ENCODE measurements around the gene ARR3.

Gene ARR3

GRCh38 chrX:70268034-70268433 lies at the start of gene ARR3:
Gene ARR3 (plus strand): TSS chrX:70268334. CDS start chrX:70269386, 1,052 bp downstream.
- ChIA-PET POLR2A (no interaction called here), CTCF (no interaction called here)
- TF ChIP-seq, protein P1, sequence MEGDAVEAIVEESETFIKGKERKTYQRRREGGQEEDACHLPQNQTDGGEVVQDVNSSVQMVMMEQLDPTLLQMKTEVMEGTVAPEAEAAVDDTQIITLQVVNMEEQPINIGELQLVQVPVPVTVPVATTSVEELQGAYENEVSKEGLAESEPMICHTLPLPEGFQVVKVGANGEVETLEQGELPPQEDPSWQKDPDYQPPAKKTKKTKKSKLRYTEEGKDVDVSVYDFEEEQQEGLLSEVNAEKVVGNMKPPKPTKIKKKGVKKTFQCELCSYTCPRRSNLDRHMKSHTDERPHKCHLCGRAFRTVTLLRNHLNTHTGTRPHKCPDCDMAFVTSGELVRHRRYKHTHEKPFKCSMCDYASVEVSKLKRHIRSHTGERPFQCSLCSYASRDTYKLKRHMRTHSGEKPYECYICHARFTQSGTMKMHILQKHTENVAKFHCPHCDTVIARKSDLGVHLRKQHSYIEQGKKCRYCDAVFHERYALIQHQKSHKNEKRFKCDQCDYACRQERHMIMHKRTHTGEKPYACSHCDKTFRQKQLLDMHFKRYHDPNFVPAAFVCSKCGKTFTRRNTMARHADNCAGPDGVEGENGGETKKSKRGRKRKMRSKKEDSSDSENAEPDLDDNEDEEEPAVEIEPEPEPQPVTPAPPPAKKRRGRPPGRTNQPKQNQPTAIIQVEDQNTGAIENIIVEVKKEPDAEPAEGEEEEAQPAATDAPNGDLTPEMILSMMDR (IDR thresholded peaks at IDR 0.05; ENCODE audit: insufficient read depth, low read length, missing control alignments) = no peak
- H3K4me3 ChIP-seq (ENCODE audit: low read depth, low read length) = no peak within 1 kb of the TSS
- no peak for DNase-seq (ENCODE audit: low read depth, low spot score)

DNA sequence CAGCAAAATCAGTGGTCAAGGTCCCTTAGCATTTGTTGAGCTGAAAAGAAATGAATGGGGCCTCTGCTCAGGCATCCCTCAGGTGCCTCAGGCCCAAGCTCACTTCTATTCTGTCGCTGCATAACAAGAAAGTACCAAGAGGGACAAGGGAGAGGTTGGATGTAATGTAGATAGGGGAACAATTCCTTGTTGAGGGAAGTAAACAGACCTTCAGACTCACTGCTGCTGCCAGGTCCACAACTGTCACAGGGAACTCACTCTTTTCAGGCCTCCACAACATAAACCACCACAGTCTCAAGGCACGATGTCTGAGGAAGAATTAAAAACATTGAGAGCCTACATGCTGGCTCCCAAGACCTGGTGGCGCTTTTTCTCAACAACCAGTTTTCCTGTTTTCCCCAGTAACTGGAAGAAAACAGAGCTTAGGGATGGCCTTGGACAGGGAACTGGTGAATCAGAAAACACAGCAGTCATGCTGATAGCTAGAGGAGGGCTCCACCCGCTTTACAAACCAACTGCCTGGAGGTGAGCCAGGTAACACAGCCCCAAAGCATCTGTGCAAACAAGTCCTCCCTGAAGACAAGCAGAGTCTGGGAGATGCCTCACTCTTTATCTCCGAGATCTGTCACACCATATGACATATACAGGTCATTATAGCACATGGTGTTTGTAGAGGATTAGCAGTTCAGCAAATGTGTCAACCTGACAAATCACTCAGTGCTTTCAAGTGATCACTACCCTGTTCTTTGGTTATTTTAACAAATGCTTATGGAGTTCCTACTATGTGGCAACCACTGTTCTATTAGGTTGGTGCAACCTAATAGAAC lies 48.0 kb upstream of the ARR3 start:
- TF ChIP-seq, protein P1 (IDR thresholded peaks at IDR 0.05; ENCODE audit: insufficient read depth, low read length, missing control alignments) = no peak
- DNase-seq (ENCODE audit: low read depth, low spot score) = no peak
- CTCF ChIA-PET = interaction anchor here (1.6 kb wide), 1 partner anchor 86 kb away, joined by 3 read pairs; the partner anchor contains the start of gene IGBP1
- H3K4me3 ChIP-seq (ENCODE audit: low read depth, low read length) = no peak overlapping the region
- POLR2A ChIA-PET = no interaction called here

DNA sequence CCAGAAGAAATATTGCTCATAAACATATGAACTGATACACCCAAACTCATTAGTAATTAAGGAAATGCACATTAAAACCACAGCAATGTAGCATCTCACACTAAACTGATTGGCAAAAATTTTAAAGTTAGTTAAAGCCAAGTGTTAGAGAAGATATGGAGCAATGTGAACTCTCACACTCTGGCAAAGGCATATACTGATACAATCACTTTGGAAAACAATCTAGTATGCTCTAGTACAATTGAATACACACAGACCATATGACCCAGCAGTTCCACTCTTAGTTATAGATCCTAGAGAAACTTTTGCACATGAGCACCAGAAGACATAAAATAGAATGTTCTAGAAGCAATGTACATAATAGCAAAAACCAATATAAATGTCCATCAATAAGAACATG lies 42.1 kb upstream of the ARR3 start:
- no peak for DNase-seq (ENCODE audit: low read depth, low spot score)
- H3K4me3 ChIP-seq (ENCODE audit: low read depth, low read length) = no peak overlapping the region
- TF ChIP-seq, protein P1 (IDR thresholded peaks at IDR 0.05; ENCODE audit: insufficient read depth, low read length, missing control alignments) = no peak
- ChIA-PET CTCF (no interaction called here), POLR2A (no interaction called here)

DNA sequence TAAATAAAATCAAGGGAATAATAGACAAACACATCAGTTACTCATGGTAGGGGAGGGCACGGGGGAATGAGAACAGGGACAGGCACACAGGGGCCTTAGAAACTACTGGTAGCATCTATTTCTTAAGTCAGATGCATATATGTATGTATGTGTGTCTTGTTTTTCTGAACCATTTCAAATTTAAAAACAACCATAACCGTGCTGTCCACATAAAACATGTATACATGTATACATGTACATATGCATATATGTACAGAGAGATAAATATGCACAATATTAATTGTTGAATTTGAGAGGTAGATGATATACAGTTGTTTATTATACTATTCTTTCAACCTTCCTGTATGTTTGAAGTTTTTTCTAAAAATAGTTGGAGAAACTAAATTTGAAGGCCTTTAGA lies 41.4 kb upstream of the ARR3 start:
- ChIA-PET POLR2A (no interaction called here), CTCF (no interaction called here)
- DNase-seq (ENCODE audit: low read depth, low spot score) = no peak
- TF ChIP-seq, protein P1 (IDR thresholded peaks at IDR 0.05; ENCODE audit: insufficient read depth, low read length, missing control alignments) = no peak
- no peak overlapping the region for H3K4me3 ChIP-seq (ENCODE audit: low read depth, low read length)

DNA sequence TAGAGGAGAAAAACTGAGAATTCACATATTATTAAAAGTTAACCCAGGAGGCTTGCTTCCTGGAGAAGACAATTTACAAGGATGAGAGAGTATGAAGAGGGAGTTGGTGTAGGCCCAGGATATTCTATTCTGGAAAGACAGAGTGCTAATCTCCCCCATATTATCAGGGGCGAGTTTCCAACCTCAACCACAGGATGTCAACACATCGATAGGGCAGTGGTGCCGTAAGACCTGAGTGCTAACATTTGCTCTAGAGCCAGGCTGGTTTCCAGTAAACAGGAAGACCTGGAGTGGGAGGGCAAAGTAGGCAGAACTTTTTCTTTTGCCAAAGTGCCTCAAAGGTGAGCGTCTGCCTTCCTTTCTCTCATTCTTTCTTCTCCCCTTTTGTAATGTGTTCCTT lies 36.5 kb upstream of the ARR3 start:
- ChIA-PET CTCF (interaction anchor here (1.3 kb wide), 1 partner anchor 99 kb away, joined by 3 read pairs; the partner anchor contains the start of gene IGBP1), POLR2A (no interaction called here)
- no peak overlapping the region for H3K4me3 ChIP-seq (ENCODE audit: low read depth, low read length)
- TF ChIP-seq, protein P1 (IDR thresholded peaks at IDR 0.05; ENCODE audit: insufficient read depth, low read length, missing control alignments) = no peak
- no peak for DNase-seq (ENCODE audit: low read depth, low spot score)

DNA sequence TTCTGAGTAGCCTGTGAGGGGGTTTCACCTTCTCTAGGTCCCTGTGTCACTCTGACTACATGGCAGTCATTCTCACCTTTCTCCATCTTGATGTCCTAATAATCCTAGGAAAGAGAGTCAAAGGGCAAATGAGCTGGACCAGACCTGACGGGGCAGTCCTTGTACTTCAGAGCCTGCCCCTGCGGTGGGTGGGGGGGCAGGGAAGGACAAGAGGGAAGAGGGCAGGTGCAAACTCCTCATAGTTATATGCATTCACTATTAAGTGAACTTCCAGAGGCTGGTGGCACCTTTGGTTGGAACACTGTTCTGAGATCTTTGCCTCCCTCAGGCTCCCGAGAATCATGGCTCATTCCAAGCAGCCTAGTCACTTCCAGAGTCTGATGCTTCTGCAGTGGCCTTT lies 33.8 kb upstream of the ARR3 start, which contains the start of gene AWAT1:
Gene AWAT1 (plus strand): TSS at position 301 of the 400 bp plus-strand sequence. CDS start 41 bp downstream, at position 342.
- H3K4me3 ChIP-seq (ENCODE audit: low read depth, low read length) = no peak within 1 kb of the TSS
- TF ChIP-seq, protein P1 (IDR thresholded peaks at IDR 0.05; ENCODE audit: insufficient read depth, low read length, missing control alignments) = no peak
- no peak for DNase-seq (ENCODE audit: low read depth, low spot score)
- CTCF ChIA-PET = no interaction called here
- POLR2A ChIA-PET = no interaction called here

Measured in AG04449 (cell line).